GM19238 (cell line): ENCODE data around the gene SLC8A3.

Source experiments
- DNase-seq: peaks from one replicate; pipeline ENCODE4 v3.0.0; 2011; ENCODE audit warnings: low spot score; ENCODE audit not compliant: insufficient read length

SLC8A3 gene

GRCh38 chr14:70121521-70121920 lies 67.2 kb downstream of the SLC8A3 start:
- DNase-seq, result no peak

- DNase-seq, result no peak
These were observed 70.7 kb downstream of the SLC8A3 start for GRCh38 chr14:70118064-70118463.

GRCh38 chr14:70116278-70116677 lies 72.5 kb downstream of the SLC8A3 start:
- no peak for DNase-seq

- no peak for DNase-seq
These were observed 74.1 kb downstream of the SLC8A3 start for GRCh38 chr14:70114621-70115156.

- DNase-seq, result no peak
These were observed 75.5 kb downstream of the SLC8A3 start for GRCh38 chr14:70113211-70113610.

- DNase-seq, result no peak
These were observed 80.3 kb downstream of the SLC8A3 start for GRCh38 chr14:70108419-70108818.

- no peak for DNase-seq
These were observed 81.4 kb downstream of the SLC8A3 start for GRCh38 chr14:70107309-70107708.

- no peak for DNase-seq
These were observed 88.7 kb downstream of the SLC8A3 start for GRCh38 chr14:70100071-70100470.

- DNase-seq, result no peak
These were observed 90.4 kb downstream of the SLC8A3 start for GRCh38 chr14:70098250-70098809.

- DNase-seq, result no peak
These were observed 91.0 kb downstream of the SLC8A3 start for GRCh38 chr14:70097576-70098249.

GRCh38 chr14:70096866-70097265 lies 91.9 kb downstream of the SLC8A3 start:
- DNase-seq, result no peak

GRCh38 chr14:70094631-70095030 lies 94.1 kb downstream of the SLC8A3 start:
- DNase-seq, result no peak

- no peak for DNase-seq
These were observed 94.6 kb downstream of the SLC8A3 start for GRCh38 chr14:70094106-70094505.

- DNase-seq, result no peak
These were observed 95.6 kb downstream of the SLC8A3 start for GRCh38 chr14:70093156-70093555.

- DNase-seq, result no peak
These were observed 101.4 kb downstream of the SLC8A3 start for GRCh38 chr14:70087380-70087697.

GRCh38 chr14:70086685-70087379 lies 101.9 kb downstream of the SLC8A3 start:
- no peak for DNase-seq

GRCh38 chr14:70084226-70084625 lies 104.5 kb downstream of the SLC8A3 start:
- no peak for DNase-seq

GRCh38 chr14:70082394-70082793 lies 106.4 kb downstream of the SLC8A3 start:
- no peak for DNase-seq

- no peak for DNase-seq
These were observed 108.7 kb downstream of the SLC8A3 start for GRCh38 chr14:70080076-70080475.

- no peak for DNase-seq
These were observed 110.4 kb downstream of the SLC8A3 start for GRCh38 chr14:70078329-70078728.

GRCh38 chr14:70077720-70078119 lies 111.0 kb downstream of the SLC8A3 start:
- DNase-seq, result no peak

GRCh38 chr14:70077005-70077404 lies 111.7 kb downstream of the SLC8A3 start:
- DNase-seq, result no peak
